GM23338 (cell line): ENCODE data around the gene MGAT2. TPM values are rescaled to one million over a fixed set of nuclear protein-coding genes. Genes with fewer than 3 reads are reported as not detected.

ENCODE experiments used
- ATAC-seq: fragments of 200-7000 bp; cut with Tn5 transposase; 3 replicates; pipeline ENCODE4 v1.9.1; 2020
- DNase-seq: peaks from one replicate; pipeline ENCODE4 v3.0.0-alpha.2; 2015; ENCODE audit warnings: low spot score
- H2AFZ ChIP-seq: fragments of 200-600 bp; sonication (generic); 2 replicates; pipeline ENCODE4 v1.8.0; 2016; ENCODE audit warnings: antibody characterized with exemption, mild to moderate bottlenecking, moderate library complexity
- H3F3A ChIP-seq: fragments of 200-600 bp; sonication (generic); replicated peaks from 2 replicates; pipeline ENCODE4 v1.8.0; 2017; ENCODE audit warnings: antibody characterized with exemption, mixed run types, low read depth
- H3K27ac ChIP-seq: fragments of 200-600 bp; sonication (generic); 2 replicates; pipeline ENCODE4 v1.6.1; 2016; ENCODE audit warnings: low read depth
- H3K27me3 ChIP-seq: fragments of 200-600 bp; sonication (generic); 2 replicates; pipeline ENCODE4 v1.8.0; 2016; ENCODE audit warnings: mild to moderate bottlenecking, mixed run types, moderate library complexity; ENCODE audit not compliant: insufficient read depth
- H3K36me3 ChIP-seq: fragments of 200-600 bp; sonication (generic); 2 replicates; pipeline ENCODE4 v1.8.0; 2016; ENCODE audit warnings: mild to moderate bottlenecking; ENCODE audit not compliant: insufficient read depth
- H3K4me1 ChIP-seq: fragments of 200-600 bp; sonication (generic); 2 replicates; pipeline ENCODE4 v1.8.0; 2016; ENCODE audit warnings: mild to moderate bottlenecking, moderate library complexity; ENCODE audit not compliant: insufficient read depth
- H3K4me2 ChIP-seq: fragments of 200-600 bp; sonication (generic); 2 replicates; pipeline ENCODE4 v1.7.1; 2017; ENCODE audit warnings: mixed run types
- H3K4me3 ChIP-seq: fragments of 200-600 bp; sonication (generic); 2 replicates; pipeline ENCODE4 v1.6.1; 2016; ENCODE audit warnings: mixed run types
- H3K79me2 ChIP-seq: fragments of 200-600 bp; sonication (generic); replicated peaks from 2 replicates; pipeline ENCODE4 v1.8.0; 2017; ENCODE audit warnings: mild to moderate bottlenecking; ENCODE audit not compliant: insufficient read depth
- H3K9me2 ChIP-seq: fragments of 200-600 bp; sonication (generic); 2 replicates; pipeline ENCODE4 v1.8.0; 2017; ENCODE audit not compliant: insufficient read depth
- H4K20me1 ChIP-seq: fragments of 200-600 bp; sonication (generic); replicated peaks from 2 replicates; pipeline ENCODE4 v1.8.0; 2017; ENCODE audit warnings: mild to moderate bottlenecking; ENCODE audit not compliant: insufficient read depth
- H3K27ac Mint-ChIP-seq: 2 replicates; pipeline ENCODE4 v1.8.0; 2020; ENCODE audit warnings: inconsistent platforms, mild to moderate bottlenecking, moderate library complexity, mixed read lengths
- H3K27me3 Mint-ChIP-seq: 3 replicates; pipeline ENCODE4 v1.8.0; 2022; ENCODE audit warnings: low read depth, mild to moderate bottlenecking, moderate library complexity, mixed read lengths, inconsistent platforms; ENCODE audit not compliant: insufficient read depth, poor library complexity
- H3K36me3 Mint-ChIP-seq: 3 replicates; pipeline ENCODE4 v1.8.0; 2021; ENCODE audit warnings: low read depth, mild to moderate bottlenecking, inconsistent platforms, moderate library complexity, mixed read lengths
- H3K4me1 Mint-ChIP-seq: 3 replicates; pipeline ENCODE4 v1.8.0; 2020; ENCODE audit warnings: mild to moderate bottlenecking, inconsistent platforms, mixed read lengths
- H3K4me3 Mint-ChIP-seq: 3 replicates; pipeline ENCODE4 v1.8.0; 2021; ENCODE audit warnings: moderate library complexity, mild to moderate bottlenecking, inconsistent platforms, mixed read lengths
- H3K9me3 Mint-ChIP-seq: 3 replicates; pipeline ENCODE4 v1.8.0; 2020; ENCODE audit warnings: moderate library complexity, mild to moderate bottlenecking, inconsistent platforms, mixed read lengths
- CREB1 ChIP-seq: fragments of 250-450 bp; sonication (Bioruptor Pico); IDR thresholded peaks from 2 replicates; pipeline ENCODE4 v1.5.0; 2020; ENCODE audit warnings: low read depth, mild to moderate bottlenecking, moderate library complexity
- CTCF ChIP-seq, 2 experiments: fragments of 200-600 bp in 1 of 2; sonication (generic) in 1 of 2; conservative IDR thresholded peaks; 2 replicates each; pipeline versions ENCODE4 v1.5.1 to v1.6.1; 2016 to 2017; ENCODE audit warnings: antibody characterized with exemption in 2 of 2, low read depth in 2 of 2, mild to moderate bottlenecking in 2 of 2, moderate library complexity in 1 of 2
- NANOG ChIP-seq: IDR thresholded peaks from 2 replicates; pipeline ENCODE4 v1.6.1; 2016; ENCODE audit warnings: antibody characterized with exemption, borderline replicate concordance
- polyA plus RNA-seq: library from polyadenylated mRNA; unstranded; fragments of >200 nt; fragmentation: Nextera tagmentation; extraction: Ambion mirVana; gene quantifications from 2 replicates; pipeline ENCODE4 v1.2.1, GENCODE V29; 2016
- total RNA-seq: library from RNA; depleted of rRNA; stranded (reverse); fragments of >200 nt; shearing (Covaris generic); gene quantifications from 2 replicates; pipeline ENCODE4 v1.2.3, GENCODE V29; 2014
- TF ChIP-seq, protein P1 (sequence below): fragments of 250-450 bp; sonication (Bioruptor Pico); IDR thresholded peaks from 2 replicates; pipeline ENCODE4 v1.5.0; 2020; ENCODE audit warnings: mild to moderate bottlenecking, moderate library complexity
- TF ChIP-seq, protein P2 (sequence below): IDR thresholded peaks from one replicate; pipeline ENCODE4 v1.6.1; 2018; ENCODE audit warnings: antibody characterized with exemption; ENCODE audit not compliant: unreplicated experiment

Gene MGAT2
- total and polyA plus RNA-seq, 2 experiments from 2014 or later = 10.1 to 31.6 TPM

DNA sequence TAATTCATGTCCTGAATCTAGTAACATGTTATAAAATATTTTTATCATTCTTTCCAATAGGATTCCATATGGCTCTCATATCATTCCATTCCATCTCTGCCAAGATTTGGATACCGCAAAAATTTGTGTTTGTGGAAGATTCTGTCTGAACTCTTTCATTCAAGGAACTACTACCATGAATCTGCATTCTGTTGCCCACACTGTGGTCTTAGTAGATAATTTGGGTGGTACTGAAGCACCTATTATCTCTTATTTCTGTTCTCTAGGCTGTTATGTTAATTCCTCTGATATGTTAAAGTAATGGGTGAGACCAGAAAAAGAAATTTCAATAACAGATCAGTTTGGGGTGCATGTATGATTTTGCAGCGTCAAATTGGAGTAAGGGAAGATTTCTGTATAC is 6.4 kb upstream of the MGAT2 start:
- no peak overlapping the region for H3K4me2 ChIP-seq
- Mint-ChIP-seq H3K9me3 (no peaks in the 10 kb centered on the region), H3K27me3 (no peaks in the 10 kb centered on the region), H3K4me1 (peaks cover 3% of the 10 kb centered on the region; the same call in 2 of the 3 replicates), H3K27ac (no peak overlapping the region), H3K36me3 (peaks cover 48% of the 10 kb centered on the region), H3K4me3 (no peak overlapping the region)
- TF ChIP-seq CTCF (conservative IDR thresholded peaks at IDR 0.05; ENCODE audit: low read depth in 2 of 2) (no peak), CREB1 (CRISPR knock-in tag) (no peak), NANOG (no peak)
- TF ChIP-seq, protein P1, sequence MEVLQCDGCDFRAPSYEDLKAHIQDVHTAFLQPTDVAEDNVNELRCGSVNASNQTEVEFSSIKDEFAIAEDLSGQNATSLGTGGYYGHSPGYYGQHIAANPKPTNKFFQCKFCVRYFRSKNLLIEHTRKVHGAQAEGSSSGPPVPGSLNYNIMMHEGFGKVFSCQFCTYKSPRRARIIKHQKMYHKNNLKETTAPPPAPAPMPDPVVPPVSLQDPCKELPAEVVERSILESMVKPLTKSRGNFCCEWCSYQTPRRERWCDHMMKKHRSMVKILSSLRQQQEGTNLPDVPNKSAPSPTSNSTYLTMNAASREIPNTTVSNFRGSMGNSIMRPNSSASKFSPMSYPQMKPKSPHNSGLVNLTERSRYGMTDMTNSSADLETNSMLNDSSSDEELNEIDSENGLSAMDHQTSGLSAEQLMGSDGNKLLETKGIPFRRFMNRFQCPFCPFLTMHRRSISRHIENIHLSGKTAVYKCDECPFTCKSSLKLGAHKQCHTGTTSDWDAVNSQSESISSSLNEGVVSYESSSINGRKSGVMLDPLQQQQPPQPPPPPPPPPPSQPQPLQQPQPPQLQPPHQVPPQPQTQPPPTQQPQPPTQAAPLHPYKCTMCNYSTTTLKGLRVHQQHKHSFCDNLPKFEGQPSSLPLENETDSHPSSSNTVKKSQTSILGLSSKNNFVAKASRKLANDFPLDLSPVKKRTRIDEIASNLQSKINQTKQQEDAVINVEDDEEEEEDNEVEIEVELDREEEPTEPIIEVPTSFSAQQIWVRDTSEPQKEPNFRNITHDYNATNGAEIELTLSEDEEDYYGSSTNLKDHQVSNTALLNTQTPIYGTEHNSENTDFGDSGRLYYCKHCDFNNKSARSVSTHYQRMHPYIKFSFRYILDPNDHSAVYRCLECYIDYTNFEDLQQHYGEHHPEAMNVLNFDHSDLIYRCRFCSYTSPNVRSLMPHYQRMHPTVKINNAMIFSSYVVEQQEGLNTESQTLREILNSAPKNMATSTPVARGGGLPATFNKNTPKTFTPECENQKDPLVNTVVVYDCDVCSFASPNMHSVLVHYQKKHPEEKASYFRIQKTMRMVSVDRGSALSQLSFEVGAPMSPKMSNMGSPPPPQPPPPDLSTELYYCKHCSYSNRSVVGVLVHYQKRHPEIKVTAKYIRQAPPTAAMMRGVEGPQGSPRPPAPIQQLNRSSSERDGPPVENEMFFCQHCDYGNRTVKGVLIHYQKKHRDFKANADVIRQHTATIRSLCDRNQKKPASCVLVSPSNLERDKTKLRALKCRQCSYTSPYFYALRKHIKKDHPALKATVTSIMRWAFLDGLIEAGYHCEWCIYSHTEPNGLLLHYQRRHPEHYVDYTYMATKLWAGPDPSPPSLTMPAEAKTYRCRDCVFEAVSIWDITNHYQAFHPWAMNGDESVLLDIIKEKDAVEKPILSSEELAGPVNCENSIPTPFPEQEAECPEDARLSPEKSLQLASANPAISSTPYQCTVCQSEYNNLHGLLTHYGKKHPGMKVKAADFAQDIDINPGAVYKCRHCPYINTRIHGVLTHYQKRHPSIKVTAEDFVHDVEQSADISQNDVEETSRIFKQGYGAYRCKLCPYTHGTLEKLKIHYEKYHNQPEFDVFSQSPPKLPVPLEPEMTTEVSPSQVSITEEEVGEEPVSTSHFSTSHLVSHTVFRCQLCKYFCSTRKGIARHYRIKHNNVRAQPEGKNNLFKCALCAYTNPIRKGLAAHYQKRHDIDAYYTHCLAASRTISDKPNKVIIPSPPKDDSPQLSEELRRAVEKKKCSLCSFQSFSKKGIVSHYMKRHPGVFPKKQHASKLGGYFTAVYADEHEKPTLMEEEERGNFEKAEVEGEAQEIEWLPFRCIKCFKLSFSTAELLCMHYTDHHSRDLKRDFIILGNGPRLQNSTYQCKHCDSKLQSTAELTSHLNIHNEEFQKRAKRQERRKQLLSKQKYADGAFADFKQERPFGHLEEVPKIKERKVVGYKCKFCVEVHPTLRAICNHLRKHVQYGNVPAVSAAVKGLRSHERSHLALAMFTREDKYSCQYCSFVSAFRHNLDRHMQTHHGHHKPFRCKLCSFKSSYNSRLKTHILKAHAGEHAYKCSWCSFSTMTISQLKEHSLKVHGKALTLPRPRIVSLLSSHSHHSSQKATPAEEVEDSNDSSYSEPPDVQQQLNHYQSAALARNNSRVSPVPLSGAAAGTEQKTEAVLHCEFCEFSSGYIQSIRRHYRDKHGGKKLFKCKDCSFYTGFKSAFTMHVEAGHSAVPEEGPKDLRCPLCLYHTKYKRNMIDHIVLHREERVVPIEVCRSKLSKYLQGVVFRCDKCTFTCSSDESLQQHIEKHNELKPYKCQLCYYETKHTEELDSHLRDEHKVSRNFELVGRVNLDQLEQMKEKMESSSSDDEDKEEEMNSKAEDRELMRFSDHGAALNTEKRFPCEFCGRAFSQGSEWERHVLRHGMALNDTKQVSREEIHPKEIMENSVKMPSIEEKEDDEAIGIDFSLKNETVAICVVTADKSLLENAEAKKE (CRISPR knock-in tag) = no peak
- TF ChIP-seq, protein P2, sequence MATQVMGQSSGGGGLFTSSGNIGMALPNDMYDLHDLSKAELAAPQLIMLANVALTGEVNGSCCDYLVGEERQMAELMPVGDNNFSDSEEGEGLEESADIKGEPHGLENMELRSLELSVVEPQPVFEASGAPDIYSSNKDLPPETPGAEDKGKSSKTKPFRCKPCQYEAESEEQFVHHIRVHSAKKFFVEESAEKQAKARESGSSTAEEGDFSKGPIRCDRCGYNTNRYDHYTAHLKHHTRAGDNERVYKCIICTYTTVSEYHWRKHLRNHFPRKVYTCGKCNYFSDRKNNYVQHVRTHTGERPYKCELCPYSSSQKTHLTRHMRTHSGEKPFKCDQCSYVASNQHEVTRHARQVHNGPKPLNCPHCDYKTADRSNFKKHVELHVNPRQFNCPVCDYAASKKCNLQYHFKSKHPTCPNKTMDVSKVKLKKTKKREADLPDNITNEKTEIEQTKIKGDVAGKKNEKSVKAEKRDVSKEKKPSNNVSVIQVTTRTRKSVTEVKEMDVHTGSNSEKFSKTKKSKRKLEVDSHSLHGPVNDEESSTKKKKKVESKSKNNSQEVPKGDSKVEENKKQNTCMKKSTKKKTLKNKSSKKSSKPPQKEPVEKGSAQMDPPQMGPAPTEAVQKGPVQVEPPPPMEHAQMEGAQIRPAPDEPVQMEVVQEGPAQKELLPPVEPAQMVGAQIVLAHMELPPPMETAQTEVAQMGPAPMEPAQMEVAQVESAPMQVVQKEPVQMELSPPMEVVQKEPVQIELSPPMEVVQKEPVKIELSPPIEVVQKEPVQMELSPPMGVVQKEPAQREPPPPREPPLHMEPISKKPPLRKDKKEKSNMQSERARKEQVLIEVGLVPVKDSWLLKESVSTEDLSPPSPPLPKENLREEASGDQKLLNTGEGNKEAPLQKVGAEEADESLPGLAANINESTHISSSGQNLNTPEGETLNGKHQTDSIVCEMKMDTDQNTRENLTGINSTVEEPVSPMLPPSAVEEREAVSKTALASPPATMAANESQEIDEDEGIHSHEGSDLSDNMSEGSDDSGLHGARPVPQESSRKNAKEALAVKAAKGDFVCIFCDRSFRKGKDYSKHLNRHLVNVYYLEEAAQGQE = no peak
- H3K27ac ChIP-seq = no peak overlapping the region
- no peaks in the 10 kb centered on the region for H3K27me3 ChIP-seq
- H3F3A ChIP-seq = peaks cover 10% of the 10 kb centered on the region
- H4K20me1 ChIP-seq = peaks cover 34% of the 10 kb centered on the region
- H3K79me2 ChIP-seq = peaks cover 32% of the 10 kb centered on the region
- no peak overlapping the region for H3K4me3 ChIP-seq
- H2AFZ ChIP-seq = no peak overlapping the region
- no peaks in the 10 kb centered on the region for H3K9me2 ChIP-seq
- no peaks in the 10 kb centered on the region; the same call in 1 of the 2 replicates for H3K4me1 ChIP-seq
- no peak for DNase-seq
- ATAC-seq = no peak
- peaks cover 19% of the 10 kb centered on the region for H3K36me3 ChIP-seq
